Calu3 (cell line): Measurements from ENCODE around the gene ICOS. TPM values are rescaled to one million over a fixed set of nuclear protein-coding genes. Genes with fewer than 3 reads are reported as not detected.

Experiments used
- BruUV-seq: library from RNA; stranded (reverse); fragments of 400-500 nt; replicated peaks from 2 replicates; lab custom pipeline; 2021; lab: Mats Ljungman, UMichigan
- CTCF ChIA-PET: fragments of 300-600 bp; sonication (Branson Sonifier 250); formaldehyde crosslinking; loops from one replicate; lab custom pipeline; 2022; ENCODE audit warnings: antibody characterized with exemption; lab: Charles Lee
- DNase-seq: peaks from one replicate; pipeline ENCODE4 v3.0.0; 2022
- H3K27ac Mint-ChIP-seq: one replicate; pipeline ENCODE4 v1.8.0; 2022; ENCODE audit warnings: mixed read lengths; ENCODE audit not compliant: unreplicated experiment
- H3K27me3 Mint-ChIP-seq: one replicate; pipeline ENCODE4 v1.8.0; 2022; ENCODE audit warnings: mixed read lengths; ENCODE audit not compliant: unreplicated experiment
- H3K36me3 Mint-ChIP-seq: one replicate; pipeline ENCODE4 v1.8.0; 2022; ENCODE audit warnings: mild to moderate bottlenecking, moderate library complexity, mixed read lengths; ENCODE audit not compliant: insufficient read depth, unreplicated experiment
- H3K4me1 Mint-ChIP-seq: one replicate; pipeline ENCODE4 v1.8.0; 2022; ENCODE audit warnings: mild to moderate bottlenecking, low read depth, mixed read lengths; ENCODE audit not compliant: unreplicated experiment
- H3K4me3 Mint-ChIP-seq: one replicate; pipeline ENCODE4 v1.8.0; 2022; ENCODE audit warnings: mild to moderate bottlenecking, low read depth, moderate library complexity, mixed read lengths; ENCODE audit not compliant: unreplicated experiment
- H3K9me3 Mint-ChIP-seq: one replicate; pipeline ENCODE4 v1.8.0; 2022; ENCODE audit warnings: low read depth, mixed read lengths; ENCODE audit not compliant: unreplicated experiment
- intact Hi-C: fragments of 100-400 bp; cut with micrococcal nuclease; formaldehyde crosslinking; loops from one replicate; pipeline ENCODE4 v1.10.0; 2022; ENCODE audit not compliant: unreplicated experiment
- total RNA-seq: library from RNA; stranded (reverse); gene quantifications from 2 replicates; pipeline ENCODE4 v1.2.3, GENCODE V29; 2022
- TF ChIP-seq, protein P1 (sequence below): fragments of 200-600 bp; IDR thresholded peaks from one replicate; pipeline ENCODE4 v1.8.0; 2022; ENCODE audit warnings: antibody characterized with exemption; ENCODE audit not compliant: unreplicated experiment

ICOS gene
- total RNA-seq, 1 experiment from 2014 or later = not detected

DNA sequence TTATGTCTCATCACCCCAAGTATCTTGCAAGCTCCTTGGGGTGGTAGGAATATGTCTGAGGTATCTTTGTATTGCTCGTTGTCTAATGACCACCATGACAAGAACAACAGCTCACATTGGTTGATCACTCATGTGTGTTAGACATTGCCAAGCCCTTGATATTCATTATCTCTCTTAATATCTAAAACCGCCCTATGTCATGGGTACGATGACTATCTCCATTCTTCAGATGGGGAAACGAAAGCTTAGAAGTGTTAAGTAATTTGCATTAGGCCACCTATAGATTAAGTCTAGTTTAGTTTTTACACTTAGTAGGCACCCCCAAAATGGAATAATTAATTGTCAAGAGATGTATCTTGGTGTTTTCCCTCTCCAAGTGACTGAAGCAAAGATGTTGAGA lies 57.0 kb downstream of the ICOS start:
- DNase-seq = no peak
- CTCF ChIA-PET = no interaction called here
- H3K27me3 Mint-ChIP-seq = peaks cover 12% of the 10 kb centered on the region
- no peaks in the 10 kb centered on the region for H3K4me1 Mint-ChIP-seq
- intact Hi-C loops = no loop called here
- H3K4me3 Mint-ChIP-seq = no peak overlapping the region
- no TSS peak for BruUV-seq
- no peak overlapping the region for H3K27ac Mint-ChIP-seq
- no peaks in the 10 kb centered on the region for H3K9me3 Mint-ChIP-seq
- TF ChIP-seq, protein P1, sequence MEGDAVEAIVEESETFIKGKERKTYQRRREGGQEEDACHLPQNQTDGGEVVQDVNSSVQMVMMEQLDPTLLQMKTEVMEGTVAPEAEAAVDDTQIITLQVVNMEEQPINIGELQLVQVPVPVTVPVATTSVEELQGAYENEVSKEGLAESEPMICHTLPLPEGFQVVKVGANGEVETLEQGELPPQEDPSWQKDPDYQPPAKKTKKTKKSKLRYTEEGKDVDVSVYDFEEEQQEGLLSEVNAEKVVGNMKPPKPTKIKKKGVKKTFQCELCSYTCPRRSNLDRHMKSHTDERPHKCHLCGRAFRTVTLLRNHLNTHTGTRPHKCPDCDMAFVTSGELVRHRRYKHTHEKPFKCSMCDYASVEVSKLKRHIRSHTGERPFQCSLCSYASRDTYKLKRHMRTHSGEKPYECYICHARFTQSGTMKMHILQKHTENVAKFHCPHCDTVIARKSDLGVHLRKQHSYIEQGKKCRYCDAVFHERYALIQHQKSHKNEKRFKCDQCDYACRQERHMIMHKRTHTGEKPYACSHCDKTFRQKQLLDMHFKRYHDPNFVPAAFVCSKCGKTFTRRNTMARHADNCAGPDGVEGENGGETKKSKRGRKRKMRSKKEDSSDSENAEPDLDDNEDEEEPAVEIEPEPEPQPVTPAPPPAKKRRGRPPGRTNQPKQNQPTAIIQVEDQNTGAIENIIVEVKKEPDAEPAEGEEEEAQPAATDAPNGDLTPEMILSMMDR = no peak
- H3K36me3 Mint-ChIP-seq = no peaks in the 10 kb centered on the region

DNA sequence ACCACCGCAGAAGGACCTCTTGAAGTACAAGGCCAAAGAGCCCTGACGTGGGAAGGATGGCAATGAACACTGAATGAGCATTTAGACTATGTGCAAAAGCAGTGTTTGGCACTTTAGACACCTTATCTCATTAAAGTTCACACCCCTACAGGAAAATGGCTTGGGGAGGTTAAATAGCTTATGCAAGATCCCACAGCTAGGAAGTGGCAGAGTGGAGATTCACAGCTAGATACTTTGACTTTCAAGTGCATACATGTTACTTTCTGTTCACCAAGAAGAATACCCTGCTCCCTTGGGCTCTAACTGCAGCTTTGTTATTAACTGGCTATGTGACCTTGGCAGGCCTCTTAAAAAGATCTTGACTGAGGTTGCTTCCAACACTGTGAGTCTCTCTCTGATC lies 58.2 kb downstream of the ICOS start:
- CTCF ChIA-PET = no interaction called here
- no peak overlapping the region for H3K4me3 Mint-ChIP-seq
- BruUV-seq = no TSS peak
- no peaks in the 10 kb centered on the region for H3K36me3 Mint-ChIP-seq
- intact Hi-C loops = no loop called here
- TF ChIP-seq, protein P1 = no peak
- H3K4me1 Mint-ChIP-seq = no peaks in the 10 kb centered on the region
- no peak for DNase-seq
- H3K27me3 Mint-ChIP-seq = peaks cover 24% of the 10 kb centered on the region
- H3K9me3 Mint-ChIP-seq = no peaks in the 10 kb centered on the region
- no peak overlapping the region for H3K27ac Mint-ChIP-seq

DNA sequence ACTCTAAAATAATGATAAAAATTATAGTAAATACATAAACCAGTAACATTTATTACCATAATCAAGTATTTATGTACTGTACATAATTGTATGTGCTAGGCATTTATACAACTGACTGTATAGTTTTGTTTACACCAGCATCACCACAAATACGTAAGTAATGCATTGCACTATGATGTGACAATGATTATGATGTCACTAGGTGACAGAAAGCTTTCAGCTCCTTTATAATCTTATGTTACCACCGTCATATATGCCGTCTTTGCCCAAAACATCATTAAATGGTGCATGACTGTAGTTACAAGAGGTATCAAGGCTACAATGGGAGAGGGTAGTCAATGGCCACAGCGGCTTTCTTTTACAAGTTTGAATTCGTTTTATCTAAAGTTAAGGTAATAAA lies 60.1 kb downstream of the ICOS start:
- intact Hi-C loops = no loop called here
- Mint-ChIP-seq H3K4me3 (no peak overlapping the region), H3K27ac (no peak overlapping the region), H3K27me3 (peaks cover 37% of the 10 kb centered on the region), H3K36me3 (no peaks in the 10 kb centered on the region), H3K4me1 (no peaks in the 10 kb centered on the region), H3K9me3 (no peaks in the 10 kb centered on the region)
- CTCF ChIA-PET = no interaction called here
- TF ChIP-seq, protein P1 = no peak
- no TSS peak for BruUV-seq
- DNase-seq = no peak

DNA sequence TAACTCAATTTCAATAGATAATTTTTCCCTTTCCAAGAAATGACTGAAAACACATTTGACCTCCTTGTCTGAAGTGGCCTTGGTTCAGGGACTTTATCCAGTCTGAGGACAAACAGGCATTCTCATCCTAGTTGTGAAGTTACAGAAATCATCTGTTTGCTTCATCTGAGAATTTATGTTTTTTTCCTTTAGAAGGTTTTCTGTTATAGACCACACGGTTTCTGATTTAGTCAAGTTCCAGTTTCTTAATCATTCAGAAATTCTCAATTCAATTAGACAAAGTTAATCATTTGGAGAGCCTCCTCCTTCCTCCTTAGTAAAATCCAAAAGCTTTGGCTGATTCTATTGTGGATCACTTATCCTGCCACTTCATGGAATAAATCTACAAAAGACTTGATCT lies 60.9 kb downstream of the ICOS start:
- TF ChIP-seq, protein P1 = no peak
- intact Hi-C loops = no loop called here
- no peak overlapping the region for H3K4me3 Mint-ChIP-seq
- CTCF ChIA-PET = no interaction called here
- H3K36me3 Mint-ChIP-seq = no peaks in the 10 kb centered on the region
- H3K4me1 Mint-ChIP-seq = no peaks in the 10 kb centered on the region
- no peaks in the 10 kb centered on the region for H3K9me3 Mint-ChIP-seq
- BruUV-seq = no TSS peak
- H3K27me3 Mint-ChIP-seq = peaks cover 44% of the 10 kb centered on the region
- H3K27ac Mint-ChIP-seq = no peak overlapping the region
- DNase-seq = no peak
